ENCODE results near the gene WDR76.
"Not testable (repeated sequence)": the region's sequence is repeated elsewhere in the genome, so short reads cannot be mapped to it uniquely, and the experiment has no call there.

DNA sequence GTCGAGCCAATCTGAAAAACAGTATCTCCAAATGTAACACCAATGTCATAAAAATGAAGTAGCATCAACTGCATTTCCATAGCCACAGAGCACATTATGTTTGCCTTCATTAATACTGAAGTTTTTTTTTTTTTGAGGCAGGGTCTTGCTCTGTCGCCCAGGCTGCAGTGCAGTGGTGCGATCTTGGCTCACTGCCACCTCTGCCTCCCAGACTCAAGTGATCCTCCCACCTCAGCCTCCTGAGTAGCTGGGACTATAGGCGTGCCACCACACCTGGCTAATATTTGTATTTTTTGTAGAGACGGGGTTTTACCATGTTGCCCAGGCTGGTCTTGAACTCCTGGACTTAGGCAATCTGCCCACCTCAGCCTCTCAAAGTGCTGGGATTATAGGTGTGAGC is 11.7 kb upstream of the WDR76 start:
- not testable (repeated sequence) for TF ChIP-seq POLR2A (IDR thresholded peaks at IDR 0.05)
- TF ChIP-seq, protein P1, sequence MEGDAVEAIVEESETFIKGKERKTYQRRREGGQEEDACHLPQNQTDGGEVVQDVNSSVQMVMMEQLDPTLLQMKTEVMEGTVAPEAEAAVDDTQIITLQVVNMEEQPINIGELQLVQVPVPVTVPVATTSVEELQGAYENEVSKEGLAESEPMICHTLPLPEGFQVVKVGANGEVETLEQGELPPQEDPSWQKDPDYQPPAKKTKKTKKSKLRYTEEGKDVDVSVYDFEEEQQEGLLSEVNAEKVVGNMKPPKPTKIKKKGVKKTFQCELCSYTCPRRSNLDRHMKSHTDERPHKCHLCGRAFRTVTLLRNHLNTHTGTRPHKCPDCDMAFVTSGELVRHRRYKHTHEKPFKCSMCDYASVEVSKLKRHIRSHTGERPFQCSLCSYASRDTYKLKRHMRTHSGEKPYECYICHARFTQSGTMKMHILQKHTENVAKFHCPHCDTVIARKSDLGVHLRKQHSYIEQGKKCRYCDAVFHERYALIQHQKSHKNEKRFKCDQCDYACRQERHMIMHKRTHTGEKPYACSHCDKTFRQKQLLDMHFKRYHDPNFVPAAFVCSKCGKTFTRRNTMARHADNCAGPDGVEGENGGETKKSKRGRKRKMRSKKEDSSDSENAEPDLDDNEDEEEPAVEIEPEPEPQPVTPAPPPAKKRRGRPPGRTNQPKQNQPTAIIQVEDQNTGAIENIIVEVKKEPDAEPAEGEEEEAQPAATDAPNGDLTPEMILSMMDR (IDR thresholded peaks at IDR 0.05): not testable (repeated sequence)

Data from gastroesophageal sphincter (tissue), 3 donors.